Activated B cell treated with CpG ODN at 0.5 μM for 24 hours (primary cell): ENCODE data around the gene TMC1. TPM values are rescaled to one million over a fixed set of nuclear protein-coding genes. Genes with fewer than 3 reads are reported as not detected.

ENCODE experiments used
- ATAC-seq: fragments of 200-7000 bp; cut with Tn5 transposase; one replicate; pipeline ENCODE4 v1.10.0; 2021; ENCODE audit warnings: low read depth, mild to moderate bottlenecking, moderate library complexity
- CTCF ChIA-PET: fragments of 350-600 bp; sonication (Branson Sonifier 250); formaldehyde crosslinking; loops from one replicate; lab custom pipeline; 2021; ENCODE audit warnings: antibody characterized with exemption; lab: Charles Lee
- POLR2A ChIA-PET: fragments of 350-600 bp; sonication (Branson Sonifier 250); formaldehyde crosslinking; loops from one replicate; lab custom pipeline; 2021; ENCODE audit warnings: antibody characterized with exemption; lab: Charles Lee
- DNase-seq: peaks from one replicate; pipeline ENCODE4 v3.0.0; 2022
- H3K27ac Mint-ChIP-seq: one replicate; pipeline ENCODE4 v1.8.0; 2020; ENCODE audit warnings: mixed read lengths
- H3K27me3 Mint-ChIP-seq: one replicate; pipeline ENCODE4 v1.8.0; 2021; ENCODE audit warnings: mixed read lengths
- H3K36me3 Mint-ChIP-seq: one replicate; pipeline ENCODE4 v1.8.0; 2021; ENCODE audit warnings: low read depth, mixed read lengths
- H3K4me1 Mint-ChIP-seq: one replicate; pipeline ENCODE4 v1.8.0; 2021; ENCODE audit warnings: mixed read lengths
- H3K4me3 Mint-ChIP-seq: one replicate; pipeline ENCODE4 v1.8.0; 2020; ENCODE audit warnings: mild to moderate bottlenecking, mixed read lengths
- H3K9me3 Mint-ChIP-seq: one replicate; pipeline ENCODE4 v1.8.0; 2020; ENCODE audit warnings: mixed read lengths
- CTCF ChIP-seq: fragments of 200-600 bp; IDR thresholded peaks from one replicate; pipeline ENCODE4 v1.8.0; 2022; ENCODE audit warnings: antibody characterized with exemption, mild to moderate bottlenecking
- intact Hi-C: fragments of 100-400 bp; cut with micrococcal nuclease; formaldehyde crosslinking; loops from one replicate; pipeline ENCODE4 v1.15.1; 2024
- total RNA-seq: library from RNA; stranded (reverse); gene quantifications from 2 replicates; pipeline ENCODE4 v1.2.3, GENCODE V29; 2022

Gene TMC1
- total RNA-seq, 1 donor from 2014 or later, result not detected

DNA sequence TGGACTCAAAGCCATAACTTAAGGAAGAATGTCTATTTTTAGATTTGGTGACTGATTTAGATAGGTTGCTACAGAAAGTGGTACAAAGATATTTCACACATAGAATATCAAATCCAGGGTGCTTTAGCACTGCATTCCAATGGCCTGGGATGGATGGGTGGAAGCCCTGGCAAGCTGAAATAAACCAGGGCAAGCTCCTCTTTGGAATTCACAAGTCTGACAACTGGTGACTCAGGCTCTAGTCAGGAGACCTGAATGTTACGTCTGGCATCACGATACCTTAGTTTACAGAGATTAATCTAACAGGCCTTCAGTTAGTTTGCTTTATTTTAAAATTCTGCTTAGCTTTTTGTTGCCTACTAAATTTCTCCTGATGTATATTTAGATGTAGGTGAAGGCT lies 144.0 kb downstream of the TMC1 start:
- Mint-ChIP-seq H3K4me3 (no peak overlapping the region), H3K27me3 (peaks cover 2% of the 10 kb centered on the region), H3K9me3 (no peaks in the 10 kb centered on the region), H3K4me1 (no peaks in the 10 kb centered on the region), H3K36me3 (no peaks in the 10 kb centered on the region), H3K27ac (no peak overlapping the region)
- DNase-seq, result no peak
- intact Hi-C loops, result no loop called here
- CTCF ChIA-PET, result no interaction called here
- TF ChIP-seq CTCF, result no peak
- ATAC-seq, result no peak
- POLR2A ChIA-PET, result no interaction called here

DNA sequence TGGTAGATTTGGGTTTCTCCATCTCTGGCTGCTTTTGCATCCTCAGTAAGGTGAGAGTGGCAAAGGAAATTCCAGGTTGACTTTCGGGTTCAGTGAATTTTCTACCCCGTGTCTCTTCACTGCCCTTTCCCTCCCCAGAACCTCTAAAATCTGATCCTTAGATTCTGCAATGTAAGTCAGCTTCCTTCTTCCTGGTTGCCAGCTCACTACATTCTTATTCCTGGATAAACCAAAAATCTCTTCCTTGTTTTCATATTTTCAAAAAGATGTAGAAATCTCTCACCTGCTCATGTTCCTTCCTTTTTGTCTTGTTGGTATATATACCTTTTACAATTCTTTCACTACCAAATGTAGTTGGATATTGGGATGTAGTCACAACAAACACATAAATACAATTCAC lies 145.8 kb downstream of the TMC1 start:
- H3K27me3 Mint-ChIP-seq, result peaks cover 2% of the 10 kb centered on the region

GRCh38 chr9:72674961-72675360 lies 153.6 kb downstream of the TMC1 start:
- TF ChIP-seq CTCF, result no peak
- POLR2A ChIA-PET, result no interaction called here
- ATAC-seq (no peak), DNase-seq (no peak)
- H3K36me3 Mint-ChIP-seq, result no peaks in the 10 kb centered on the region
- no peak overlapping the region for H3K4me3 Mint-ChIP-seq
- CTCF ChIA-PET, result no interaction called here
- intact Hi-C loops, result no loop called here
- H3K9me3 Mint-ChIP-seq, result no peaks in the 10 kb centered on the region
- no peaks in the 10 kb centered on the region for H3K4me1 Mint-ChIP-seq
- H3K27me3 Mint-ChIP-seq, result no peaks in the 10 kb centered on the region
- no peak overlapping the region for H3K27ac Mint-ChIP-seq

More for the DNA sequence above, 145.8 kb downstream of the TMC1 start:
- CTCF ChIA-PET, result no interaction called here
- Mint-ChIP-seq H3K4me1 (no peaks in the 10 kb centered on the region), H3K4me3 (no peak overlapping the region), H3K27ac (no peak overlapping the region), H3K36me3 (no peaks in the 10 kb centered on the region), H3K9me3 (no peaks in the 10 kb centered on the region)
- TF ChIP-seq CTCF, result no peak
- DNase-seq (no peak), ATAC-seq (no peak)
- POLR2A ChIA-PET, result no interaction called here
- intact Hi-C loops, result no loop called here

DNA sequence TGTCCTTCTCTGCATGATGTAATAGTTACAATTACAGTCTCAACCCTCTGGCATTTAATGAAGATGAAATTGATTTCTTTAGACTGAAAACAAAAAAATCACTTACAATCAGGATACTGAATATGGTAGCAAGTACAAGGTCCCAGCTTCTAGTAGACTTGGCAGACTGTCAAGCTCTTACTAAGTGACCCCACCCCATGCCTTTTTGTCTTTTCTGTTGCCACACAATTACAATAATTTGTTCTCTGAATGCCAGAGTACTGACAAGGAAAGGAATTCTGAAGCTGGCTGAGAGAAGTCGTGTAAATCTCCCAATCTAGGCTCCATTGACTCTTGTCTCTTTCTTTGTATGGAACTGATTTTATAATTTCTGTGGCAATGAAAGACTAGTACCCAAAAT lies 154.2 kb downstream of the TMC1 start:
- CTCF ChIA-PET, result no interaction called here
- Mint-ChIP-seq H3K27me3 (no peaks in the 10 kb centered on the region), H3K4me1 (no peaks in the 10 kb centered on the region), H3K36me3 (no peaks in the 10 kb centered on the region), H3K4me3 (no peak overlapping the region), H3K9me3 (no peaks in the 10 kb centered on the region), H3K27ac (no peak overlapping the region)
- POLR2A ChIA-PET, result no interaction called here
- ATAC-seq, result no peak
- TF ChIP-seq CTCF, result no peak
- intact Hi-C loops, result no loop called here
- DNase-seq, result no peak

GRCh38 chr9:72680593-72681282 lies 159.3 kb downstream of the TMC1 start:
- ChIA-PET CTCF (no interaction called here), POLR2A (no interaction called here)
- intact Hi-C loops, result loop anchor here (10.0 kb wide), 1 partner anchor 56 kb away; no protein-coding TSS in a partner anchor
- no peak for TF ChIP-seq CTCF
- Mint-ChIP-seq H3K4me1 (no peaks in the 10 kb centered on the region), H3K27me3 (peaks cover 2% of the 10 kb centered on the region), H3K4me3 (no peak overlapping the region), H3K36me3 (no peaks in the 10 kb centered on the region), H3K27ac (no peak overlapping the region), H3K9me3 (no peaks in the 10 kb centered on the region)
- no peak for ATAC-seq
- no peak for DNase-seq
